Panc1 (cell line): ENCODE data around the gene SMCO3.

ENCODE experiments used
- CTCF ChIP-seq: fragments of 450-650 bp; IDR thresholded peaks from 2 replicates; pipeline ENCODE4 v1.5.1; 2017; ENCODE audit warnings: mild to moderate bottlenecking
- POLR2AphosphoS5 ChIP-seq: IDR thresholded peaks from 2 replicates; pipeline ENCODE4 v1.6.1; 2012; ENCODE audit warnings: mild to moderate bottlenecking, low read depth, low read length, moderate library complexity
- REST ChIP-seq, 2 experiments: IDR thresholded peaks; 2 replicates each; pipeline ENCODE4 v1.6.1; 2011 to 2012; ENCODE audit warnings: low read depth in 2 of 2, control low read depth in 1 of 2, low read length in 1 of 2, mild to moderate bottlenecking in 1 of 2, moderate library complexity in 1 of 2; ENCODE audit not compliant: insufficient read depth in 1 of 2
- TCF7L2 ChIP-seq: IDR thresholded peaks from 2 replicates; pipeline ENCODE4 v1.6.1; 2011; ENCODE audit warnings: mild to moderate bottlenecking, low read depth, low read length, inconsistent platforms

DNA sequence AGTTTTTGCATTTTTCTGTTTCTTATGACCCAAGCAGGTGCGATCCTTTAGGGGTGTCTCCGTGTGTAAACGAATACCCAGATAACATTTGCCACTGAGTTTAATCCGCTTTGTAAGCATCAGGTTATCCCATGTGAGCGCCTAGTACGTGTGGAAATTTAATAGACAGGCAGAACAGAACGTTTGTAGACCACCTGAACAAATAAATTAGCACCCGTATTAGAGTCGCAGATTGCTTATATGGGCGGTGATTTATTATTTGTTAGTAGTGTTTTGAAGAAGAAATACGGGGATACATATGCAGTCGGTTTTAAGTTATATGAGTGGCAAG lies 10.2 kb downstream of the SMCO3 start:
- TF ChIP-seq CTCF (no peak), TCF7L2 (no peak), POLR2AphosphoS5 (no peak), REST (IDR thresholded peaks at IDR 0.05; ENCODE audit: insufficient read depth in 1 of 2, low read depth in 2 of 2, low read length in 1 of 2) (no peak)
